ENCODE measurements around the gene OPRL1. TPM values are rescaled to one million over a fixed set of nuclear protein-coding genes. Genes with fewer than 3 reads are reported as not detected.
A peak's percentile ranks its signal among the peaks of the same experiment; 100 is the strongest.

OPRL1 gene
- total and polyA plus RNA-seq, 7 experiments from 2014 or later, result 0.18 to 6.1 (median 1.1) TPM

- ChIA-PET CTCF (no interaction called here), POLR2A (no interaction called here)
- Histone ChIP-seq H3K4me3 (ENCODE audit: low read length) (no peak overlapping the region), H3K27ac (ENCODE audit: low read depth, low read length) (no peak overlapping the region), H3K36me3 (ENCODE audit: control insufficient read depth in 2 of 3, insufficient read depth in 3 of 3, low read length in 3 of 3) (no peaks in the 10 kb centered on the region), H3K4me1 (ENCODE audit: control insufficient read depth in 2 of 2, insufficient read depth in 2 of 2, low read length in 2 of 2) (peaks cover 4 to 9% of the 10 kb centered on the region in 2 donors), H3K9me3 (ENCODE audit: control insufficient read depth in 2 of 3, low read length in 3 of 3) (no peaks in the 10 kb centered on the region), H3K27me3 (ENCODE audit: control insufficient read depth in 2 of 2, insufficient read depth in 2 of 2, low read length in 2 of 2) (peaks cover 0 to 3% of the 10 kb centered on the region in 2 donors)
- Mint-ChIP-seq H3K4me3 (no peak overlapping the region), H3K27me3 (peaks cover 4 to 26% (median 10%) of the 10 kb centered on the region in 5 donors), H3K9me3 (no peaks in the 10 kb centered on the region), H3K4me1 (peaks cover 6 to 14% (median 10%) of the 10 kb centered on the region in 7 donors), H3K36me3 (no peaks in the 10 kb centered on the region), H3K27ac (peak overlapping the region in 3 of 9 donors; percentile 9 to 72 (median 67))
- no peak for ATAC-seq
- intact Hi-C loops (cut with micrococcal nuclease), result no loop called here
- peak in 3 of 9 donors; percentile 4 to 18 (median 6) for DNase-seq
Observed at GRCh38 chr20:64105846-64106434, 26.1 kb downstream of the OPRL1 start.

GRCh38 chr20:64106435-64106961 is 26.6 kb downstream of the OPRL1 start:
- Histone ChIP-seq H3K4me3 (ENCODE audit: low read length) (no peak overlapping the region), H3K36me3 (ENCODE audit: control insufficient read depth in 2 of 3, insufficient read depth in 3 of 3, low read length in 3 of 3) (no peaks in the 10 kb centered on the region), H3K9me3 (ENCODE audit: control insufficient read depth in 2 of 3, low read length in 3 of 3) (no peaks in the 10 kb centered on the region), H3K27me3 (ENCODE audit: control insufficient read depth in 2 of 2, insufficient read depth in 2 of 2, low read length in 2 of 2) (no peaks in the 10 kb centered on the region), H3K4me1 (ENCODE audit: control insufficient read depth in 2 of 2, insufficient read depth in 2 of 2, low read length in 2 of 2) (peaks cover 4 to 6% of the 10 kb centered on the region in 2 donors), H3K27ac (ENCODE audit: low read depth, low read length) (no peak overlapping the region)
- ChIA-PET CTCF (no interaction called here), POLR2A (no interaction called here)
- no peak for ATAC-seq
- H3K27me3 Mint-ChIP-seq, result peaks cover under 1 to 20% (median 7%) of the 10 kb centered on the region in 5 donors
- peak in 2 of 9 donors; percentile 3 to 5 for DNase-seq
- H3K4me3 Mint-ChIP-seq, result no peak overlapping the region
- intact Hi-C loops (cut with micrococcal nuclease), result no loop called here
- H3K4me1 Mint-ChIP-seq, result peaks cover under 1 to 10% (median 7%) of the 10 kb centered on the region in 7 donors
- no peaks in the 10 kb centered on the region for H3K36me3 Mint-ChIP-seq
- H3K9me3 Mint-ChIP-seq, result no peaks in the 10 kb centered on the region
- H3K27ac Mint-ChIP-seq, result peak overlapping the region in 1 of 9 donors; percentile 9

GRCh38 chr20:64106981-64107735 is 27.3 kb downstream of the OPRL1 start, which contains the start of gene NPBWR2:
Gene NPBWR2, minus strand, starts transcription at chr20:64107565. Its CDS starts 734 bp downstream, at chr20:64106831.
- Histone ChIP-seq H3K36me3 (ENCODE audit: control insufficient read depth in 2 of 3, insufficient read depth in 3 of 3, low read length in 3 of 3) (no peaks in the 10 kb centered on the region), H3K27ac (ENCODE audit: low read depth, low read length) (no peak within 1 kb of the TSS), H3K4me3 (ENCODE audit: low read length) (no peak within 1 kb of the TSS), H3K4me1 (ENCODE audit: control insufficient read depth in 2 of 2, insufficient read depth in 2 of 2, low read length in 2 of 2) (no peaks in the 10 kb centered on the region), H3K9me3 (ENCODE audit: control insufficient read depth in 2 of 3, low read length in 3 of 3) (no peaks in the 10 kb centered on the region), H3K27me3 (ENCODE audit: control insufficient read depth in 2 of 2, insufficient read depth in 2 of 2, low read length in 2 of 2) (no peaks in the 10 kb centered on the region)
- ATAC-seq, result peak; percentile 71
- intact Hi-C loops (cut with micrococcal nuclease), result no loop called here
- DNase-seq, result peak in 6 of 9 donors; percentile 19 to 40 (median 30)
- ChIA-PET CTCF (interaction anchor here (0.6 kb wide), 1 partner anchor 465 kb away, joined by 3 read pairs; no protein-coding TSS in a partner anchor), POLR2A (no interaction called here)
- Mint-ChIP-seq H3K9me3 (no peaks in the 10 kb centered on the region), H3K36me3 (no peaks in the 10 kb centered on the region), H3K27ac (peak within 1 kb of the TSS in 2 of 9 donors; percentile 9 to 28), H3K27me3 (peaks cover 0 to 19% (median 6%) of the 10 kb centered on the region in 5 donors), H3K4me1 (peaks cover 0 to 11% (median 5%) of the 10 kb centered on the region in 7 donors), H3K4me3 (peak within 1 kb of the TSS in 1 of 10 donors; percentile 20)

- ChIA-PET POLR2A (no interaction called here), CTCF (interaction anchor here (0.6 kb wide), 1 partner anchor 466 kb away, joined by 3 read pairs; no protein-coding TSS in a partner anchor)
- Histone ChIP-seq H3K36me3 (ENCODE audit: control insufficient read depth in 2 of 3, insufficient read depth in 3 of 3, low read length in 3 of 3) (no peaks in the 10 kb centered on the region), H3K4me1 (ENCODE audit: control insufficient read depth in 2 of 2, insufficient read depth in 2 of 2, low read length in 2 of 2) (no peaks in the 10 kb centered on the region), H3K27ac (ENCODE audit: low read depth, low read length) (no peak overlapping the region), H3K9me3 (ENCODE audit: control insufficient read depth in 2 of 3, low read length in 3 of 3) (no peaks in the 10 kb centered on the region), H3K4me3 (ENCODE audit: low read length) (no peak overlapping the region), H3K27me3 (ENCODE audit: control insufficient read depth in 2 of 2, insufficient read depth in 2 of 2, low read length in 2 of 2) (no peaks in the 10 kb centered on the region)
- ATAC-seq, result peak; percentile 47
- Mint-ChIP-seq H3K4me1 (peaks cover 0 to 9% (median 2%) of the 10 kb centered on the region in 7 donors), H3K4me3 (peak overlapping the region in 1 of 10 donors; percentile 20), H3K27me3 (peaks cover 0 to 15% (median 4%) of the 10 kb centered on the region in 5 donors), H3K9me3 (no peaks in the 10 kb centered on the region), H3K36me3 (no peaks in the 10 kb centered on the region), H3K27ac (no peak overlapping the region)
- DNase-seq, result peak in 1 of 9 donors; percentile 7
- intact Hi-C loops (cut with micrococcal nuclease), result no loop called here
Observed at GRCh38 chr20:64107736-64108457, 28.0 kb downstream of the OPRL1 start.

DNA sequence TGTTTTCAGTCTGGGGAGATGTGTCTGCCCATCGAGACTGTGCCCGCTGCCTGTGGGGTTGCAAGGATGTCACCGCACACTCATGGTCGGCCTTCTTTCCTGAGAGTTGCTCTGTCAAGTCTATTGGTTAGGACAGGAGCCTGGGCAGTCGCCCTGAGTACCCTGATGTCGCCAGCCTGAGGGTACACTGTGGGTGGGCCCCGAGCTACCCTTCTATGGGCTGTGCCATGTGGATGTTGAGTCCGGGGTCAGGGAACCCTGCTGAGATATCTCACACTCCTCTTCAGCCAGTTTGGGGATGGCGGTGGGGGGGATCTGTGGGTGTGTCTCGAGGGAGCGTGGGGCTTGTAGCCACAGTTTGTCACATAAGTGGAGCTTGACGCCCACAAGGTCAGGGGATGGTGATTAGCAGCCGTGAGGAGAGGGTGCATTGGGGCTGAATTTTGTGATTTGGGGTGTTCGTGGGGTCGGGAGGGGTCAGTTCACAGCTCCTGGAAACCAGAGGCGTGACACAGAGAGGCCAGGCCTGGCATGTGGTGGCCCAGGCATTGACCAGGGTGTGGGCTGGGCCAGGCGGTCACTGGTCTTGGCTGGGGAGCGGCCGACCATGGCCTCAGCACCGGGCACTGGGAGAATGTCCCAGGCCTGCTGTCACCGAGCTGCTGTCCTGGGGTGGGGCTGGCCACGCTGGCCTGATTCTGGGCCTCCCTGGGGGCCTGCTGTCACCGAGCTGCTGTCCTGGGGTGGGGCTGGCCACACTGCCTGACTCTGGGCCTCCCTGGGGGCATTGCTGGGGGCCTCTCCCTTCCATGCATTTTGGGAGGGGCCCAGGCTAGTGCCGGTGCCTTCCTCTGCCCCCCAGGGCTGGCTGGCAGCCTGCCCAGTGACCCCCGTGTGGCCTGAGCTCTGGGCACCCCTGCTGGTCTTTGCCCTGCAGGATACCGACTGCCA is 29.1 kb downstream of the OPRL1 start:
- Histone ChIP-seq H3K4me3 (ENCODE audit: low read length) (no peak overlapping the region), H3K27ac (ENCODE audit: low read depth, low read length) (no peak overlapping the region), H3K4me1 (ENCODE audit: control insufficient read depth in 2 of 2, insufficient read depth in 2 of 2, low read length in 2 of 2) (no peaks in the 10 kb centered on the region), H3K36me3 (ENCODE audit: control insufficient read depth in 2 of 3, insufficient read depth in 3 of 3, low read length in 3 of 3) (no peaks in the 10 kb centered on the region), H3K9me3 (ENCODE audit: control insufficient read depth in 2 of 3, low read length in 3 of 3) (no peaks in the 10 kb centered on the region), H3K27me3 (ENCODE audit: control insufficient read depth in 2 of 2, insufficient read depth in 2 of 2, low read length in 2 of 2) (no peaks in the 10 kb centered on the region)
- CTCF ChIA-PET, result no interaction called here
- Mint-ChIP-seq H3K4me1 (peaks cover 0 to 8% (median 0%) of the 10 kb centered on the region in 7 donors), H3K27me3 (peaks cover 0 to 4% (median 0%) of the 10 kb centered on the region in 5 donors), H3K4me3 (no peak overlapping the region), H3K27ac (no peak overlapping the region), H3K9me3 (no peaks in the 10 kb centered on the region), H3K36me3 (no peaks in the 10 kb centered on the region)
- POLR2A ChIA-PET, result no interaction called here
- DNase-seq (peak in 1 of 9 donors; percentile 5), ATAC-seq (no peak)
- intact Hi-C loops (cut with micrococcal nuclease), result no loop called here
